Neural cell (in vitro differentiated cells): ENCODE results near the gene ADAMTS16.

Experiments
- EP300 ChIP-seq: fragments of 450-650 bp; conservative IDR thresholded peaks from 2 replicates; pipeline ENCODE4 v1.6.1; 2014; ENCODE audit warnings: antibody characterized with exemption, mild to moderate bottlenecking, moderate library complexity; ENCODE audit not compliant: poor library complexity, severe bottlenecking
- EZH2 ChIP-seq: fragments of 200-600, 300-800 bp; shearing (Covaris generic), sonication (generic); IDR thresholded peaks from 2 replicates; pipeline ENCODE4 v1.6.1; 2014; ENCODE audit warnings: antibody characterized with exemption, low read length, borderline replicate concordance, mild to moderate bottlenecking; ENCODE audit not compliant: insufficient read depth, poor library complexity, severe bottlenecking
- POLR2AphosphoS5 ChIP-seq: IDR thresholded peaks from 2 replicates; pipeline ENCODE4 v1.6.1; 2012
- RAD21 ChIP-seq: fragments of 450-650 bp; conservative IDR thresholded peaks from 2 replicates; pipeline ENCODE4 v1.6.1; 2014; ENCODE audit warnings: antibody characterized with exemption, mild to moderate bottlenecking, moderate library complexity
- SMC3 ChIP-seq: fragments of 450-650 bp; conservative IDR thresholded peaks from 2 replicates; pipeline ENCODE4 v1.6.1; 2014; ENCODE audit warnings: antibody characterized with exemption, mild to moderate bottlenecking, moderate library complexity; ENCODE audit not compliant: poor library complexity
- TF ChIP-seq, protein P1 (sequence below): fragments of 450-650 bp; IDR thresholded peaks from 2 replicates; pipeline ENCODE4 v1.5.1; 2014; ENCODE audit warnings: antibody characterized with exemption, mild to moderate bottlenecking, moderate library complexity; ENCODE audit not compliant: poor library complexity, severe bottlenecking
- TF ChIP-seq, protein P2 (sequence below): IDR thresholded peaks from 2 replicates; pipeline ENCODE4 v1.6.1; 2012; ENCODE audit warnings: borderline replicate concordance

DNA sequence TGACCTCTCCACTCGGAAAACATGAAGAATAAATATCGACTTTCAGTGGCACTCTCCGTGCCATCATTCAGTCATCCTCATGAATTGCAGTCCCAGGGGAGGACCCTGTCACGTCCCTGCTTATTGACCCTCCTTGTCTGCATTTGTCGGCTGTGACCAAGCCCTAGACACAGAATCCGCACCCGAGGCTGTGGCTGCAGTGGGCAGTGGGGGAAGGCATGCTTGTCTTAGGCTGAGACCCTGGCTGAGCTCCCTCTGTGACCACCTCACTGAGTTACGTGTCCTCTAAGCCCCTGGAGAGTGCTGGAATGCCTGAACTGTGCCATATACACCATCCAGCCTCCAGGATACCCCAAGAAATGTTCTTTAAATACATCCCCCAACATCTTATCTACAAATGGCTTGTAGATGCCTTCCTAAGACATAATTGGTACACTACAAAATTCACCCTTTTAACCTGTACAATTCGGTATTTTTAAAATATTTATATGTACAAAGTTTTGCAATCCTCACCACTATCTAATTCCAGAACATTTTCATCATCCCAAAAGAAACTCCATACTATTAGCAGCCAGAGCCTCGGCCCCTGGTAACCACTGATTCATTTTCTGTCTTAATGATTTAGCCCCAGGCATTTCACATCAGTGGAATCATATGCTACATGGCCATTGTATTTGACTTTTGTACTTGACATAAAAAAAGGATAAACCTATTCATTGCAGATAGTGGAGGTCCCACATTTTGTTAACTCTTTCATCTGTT, 201.6 kb downstream of the ADAMTS16 start:
- no peak for TF ChIP-seq EZH2
- TF ChIP-seq, protein P1, sequence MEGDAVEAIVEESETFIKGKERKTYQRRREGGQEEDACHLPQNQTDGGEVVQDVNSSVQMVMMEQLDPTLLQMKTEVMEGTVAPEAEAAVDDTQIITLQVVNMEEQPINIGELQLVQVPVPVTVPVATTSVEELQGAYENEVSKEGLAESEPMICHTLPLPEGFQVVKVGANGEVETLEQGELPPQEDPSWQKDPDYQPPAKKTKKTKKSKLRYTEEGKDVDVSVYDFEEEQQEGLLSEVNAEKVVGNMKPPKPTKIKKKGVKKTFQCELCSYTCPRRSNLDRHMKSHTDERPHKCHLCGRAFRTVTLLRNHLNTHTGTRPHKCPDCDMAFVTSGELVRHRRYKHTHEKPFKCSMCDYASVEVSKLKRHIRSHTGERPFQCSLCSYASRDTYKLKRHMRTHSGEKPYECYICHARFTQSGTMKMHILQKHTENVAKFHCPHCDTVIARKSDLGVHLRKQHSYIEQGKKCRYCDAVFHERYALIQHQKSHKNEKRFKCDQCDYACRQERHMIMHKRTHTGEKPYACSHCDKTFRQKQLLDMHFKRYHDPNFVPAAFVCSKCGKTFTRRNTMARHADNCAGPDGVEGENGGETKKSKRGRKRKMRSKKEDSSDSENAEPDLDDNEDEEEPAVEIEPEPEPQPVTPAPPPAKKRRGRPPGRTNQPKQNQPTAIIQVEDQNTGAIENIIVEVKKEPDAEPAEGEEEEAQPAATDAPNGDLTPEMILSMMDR: no peak
- no peak for TF ChIP-seq POLR2AphosphoS5
- TF ChIP-seq, protein P2, sequence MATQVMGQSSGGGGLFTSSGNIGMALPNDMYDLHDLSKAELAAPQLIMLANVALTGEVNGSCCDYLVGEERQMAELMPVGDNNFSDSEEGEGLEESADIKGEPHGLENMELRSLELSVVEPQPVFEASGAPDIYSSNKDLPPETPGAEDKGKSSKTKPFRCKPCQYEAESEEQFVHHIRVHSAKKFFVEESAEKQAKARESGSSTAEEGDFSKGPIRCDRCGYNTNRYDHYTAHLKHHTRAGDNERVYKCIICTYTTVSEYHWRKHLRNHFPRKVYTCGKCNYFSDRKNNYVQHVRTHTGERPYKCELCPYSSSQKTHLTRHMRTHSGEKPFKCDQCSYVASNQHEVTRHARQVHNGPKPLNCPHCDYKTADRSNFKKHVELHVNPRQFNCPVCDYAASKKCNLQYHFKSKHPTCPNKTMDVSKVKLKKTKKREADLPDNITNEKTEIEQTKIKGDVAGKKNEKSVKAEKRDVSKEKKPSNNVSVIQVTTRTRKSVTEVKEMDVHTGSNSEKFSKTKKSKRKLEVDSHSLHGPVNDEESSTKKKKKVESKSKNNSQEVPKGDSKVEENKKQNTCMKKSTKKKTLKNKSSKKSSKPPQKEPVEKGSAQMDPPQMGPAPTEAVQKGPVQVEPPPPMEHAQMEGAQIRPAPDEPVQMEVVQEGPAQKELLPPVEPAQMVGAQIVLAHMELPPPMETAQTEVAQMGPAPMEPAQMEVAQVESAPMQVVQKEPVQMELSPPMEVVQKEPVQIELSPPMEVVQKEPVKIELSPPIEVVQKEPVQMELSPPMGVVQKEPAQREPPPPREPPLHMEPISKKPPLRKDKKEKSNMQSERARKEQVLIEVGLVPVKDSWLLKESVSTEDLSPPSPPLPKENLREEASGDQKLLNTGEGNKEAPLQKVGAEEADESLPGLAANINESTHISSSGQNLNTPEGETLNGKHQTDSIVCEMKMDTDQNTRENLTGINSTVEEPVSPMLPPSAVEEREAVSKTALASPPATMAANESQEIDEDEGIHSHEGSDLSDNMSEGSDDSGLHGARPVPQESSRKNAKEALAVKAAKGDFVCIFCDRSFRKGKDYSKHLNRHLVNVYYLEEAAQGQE: no peak
- TF ChIP-seq SMC3: no peak
- no peak for TF ChIP-seq RAD21
- no peak for TF ChIP-seq EP300
